ENCODE measurements around the gene UBE4A. TPM values are rescaled to one million over a fixed set of nuclear protein-coding genes. Genes with fewer than 3 reads are reported as not detected.

Gene UBE4A
- total and polyA plus RNA-seq, 5 donors from 2014 or later: 23.5 to 49.1 (median 27.2) TPM

- H3K4me1 ChIP-seq (ENCODE audit: control insufficient read depth, insufficient read depth, low read length, poor library complexity, severe bottlenecking): peaks cover 91% of the 10 kb centered on the region
- Mint-ChIP-seq H3K4me1 (peaks cover 22 to 93% (median 71%) of the 10 kb centered on the region in 4 donors), H3K27ac (peak overlapping the region; percentile 99), H3K27me3 (no peaks in the 10 kb centered on the region), H3K9me3 (no peaks in the 10 kb centered on the region), H3K4me3 (peak overlapping the region; percentile 12 to 90 (median 81)), H3K36me3 (peaks cover 57% of the 10 kb centered on the region)
- no peak overlapping the region for H3K4me3 ChIP-seq (ENCODE audit: low read depth, low read length)
- no peak for DNase-seq
- peak overlapping the region; percentile 80 for H3K27ac ChIP-seq (ENCODE audit: insufficient read depth, low read length, poor library complexity, severe bottlenecking)
- no peak for ATAC-seq (ENCODE audit: low read depth in 2 of 2)
- peaks cover 39% of the 10 kb centered on the region for H3K36me3 ChIP-seq (ENCODE audit: control insufficient read depth, insufficient read depth, low read length)
- H3K27me3 ChIP-seq (ENCODE audit: control insufficient read depth, insufficient read depth, low read length): no peaks in the 10 kb centered on the region
- H3K9me3 ChIP-seq (ENCODE audit: control insufficient read depth in 2 of 2, low read length in 2 of 2): no peaks in the 10 kb centered on the region
Measured at GRCh38 chr11:118314988-118315411, 44.4 kb upstream of the UBE4A start.

- Mint-ChIP-seq H3K27ac (peak overlapping the region; percentile 89 to 99 (median 96)), H3K4me3 (peak overlapping the region in 3 of 4 donors; percentile 26 to 36 (median 29)), H3K9me3 (no peaks in the 10 kb centered on the region), H3K36me3 (peaks cover 48% of the 10 kb centered on the region), H3K27me3 (no peaks in the 10 kb centered on the region), H3K4me1 (peaks cover 23 to 91% (median 62%) of the 10 kb centered on the region in 4 donors)
- H3K36me3 ChIP-seq (ENCODE audit: control insufficient read depth, insufficient read depth, low read length): peaks cover 18% of the 10 kb centered on the region
- H3K9me3 ChIP-seq (ENCODE audit: control insufficient read depth in 2 of 2, low read length in 2 of 2): no peaks in the 10 kb centered on the region
- peak overlapping the region; percentile 43 for H3K4me3 ChIP-seq (ENCODE audit: low read depth, low read length)
- H3K27me3 ChIP-seq (ENCODE audit: control insufficient read depth, insufficient read depth, low read length): no peaks in the 10 kb centered on the region
- peak overlapping the region; percentile 55 for H3K27ac ChIP-seq (ENCODE audit: insufficient read depth, low read length, poor library complexity, severe bottlenecking)
- H3K4me1 ChIP-seq (ENCODE audit: control insufficient read depth, insufficient read depth, low read length, poor library complexity, severe bottlenecking): peaks cover 84% of the 10 kb centered on the region
- ATAC-seq (ENCODE audit: low read depth in 2 of 2): no peak
- DNase-seq: no peak
Measured at GRCh38 chr11:118318124-118318523, 41.3 kb upstream of the UBE4A start.

- Histone ChIP-seq H3K27me3 (ENCODE audit: control insufficient read depth, insufficient read depth, low read length) (no peaks in the 10 kb centered on the region), H3K36me3 (ENCODE audit: control insufficient read depth, insufficient read depth, low read length) (peaks cover 11% of the 10 kb centered on the region), H3K9me3 (ENCODE audit: control insufficient read depth in 2 of 2, low read length in 2 of 2) (no peaks in the 10 kb centered on the region), H3K4me1 (ENCODE audit: control insufficient read depth, insufficient read depth, low read length, poor library complexity, severe bottlenecking) (peaks cover 79% of the 10 kb centered on the region), H3K4me3 (ENCODE audit: low read depth, low read length) (peak overlapping the region; percentile 32), H3K27ac (ENCODE audit: insufficient read depth, low read length, poor library complexity, severe bottlenecking) (peak overlapping the region; percentile 55)
- Mint-ChIP-seq H3K36me3 (peaks cover 50% of the 10 kb centered on the region), H3K27ac (peak overlapping the region; percentile 91 to 99 (median 96)), H3K9me3 (no peaks in the 10 kb centered on the region), H3K27me3 (no peaks in the 10 kb centered on the region), H3K4me1 (peaks cover 23 to 91% (median 63%) of the 10 kb centered on the region in 4 donors), H3K4me3 (peak overlapping the region; percentile 16 to 80 (median 69))
- DNase-seq: no peak
- no peak for ATAC-seq (ENCODE audit: low read depth in 2 of 2)
Measured at GRCh38 chr11:118318581-118319336, 40.6 kb upstream of the UBE4A start.

- DNase-seq (no peak), ATAC-seq (ENCODE audit: low read depth in 2 of 2) (no peak)
- H3K9me3 ChIP-seq (ENCODE audit: control insufficient read depth in 2 of 2, low read length in 2 of 2): no peaks in the 10 kb centered on the region
- peak overlapping the region; percentile 91 to 99 (median 96) for H3K27ac Mint-ChIP-seq
- peaks cover 47% of the 10 kb centered on the region for H3K36me3 Mint-ChIP-seq
- H3K27ac ChIP-seq (ENCODE audit: insufficient read depth, low read length, poor library complexity, severe bottlenecking): peak overlapping the region; percentile 55
- H3K27me3 ChIP-seq (ENCODE audit: control insufficient read depth, insufficient read depth, low read length): no peaks in the 10 kb centered on the region
- H3K4me1 ChIP-seq (ENCODE audit: control insufficient read depth, insufficient read depth, low read length, poor library complexity, severe bottlenecking): peaks cover 77% of the 10 kb centered on the region
- no peaks in the 10 kb centered on the region for H3K9me3 Mint-ChIP-seq
- H3K4me3 Mint-ChIP-seq: peak overlapping the region; percentile 16 to 80 (median 74)
- peak overlapping the region; percentile 32 for H3K4me3 ChIP-seq (ENCODE audit: low read depth, low read length)
- H3K36me3 ChIP-seq (ENCODE audit: control insufficient read depth, insufficient read depth, low read length): peaks cover 6% of the 10 kb centered on the region
- no peaks in the 10 kb centered on the region for H3K27me3 Mint-ChIP-seq
- H3K4me1 Mint-ChIP-seq: peaks cover 23 to 90% (median 59%) of the 10 kb centered on the region in 4 donors
Measured at GRCh38 chr11:118319337-118319707, 40.1 kb upstream of the UBE4A start.

- peaks cover 65% of the 10 kb centered on the region for H3K4me1 ChIP-seq (ENCODE audit: control insufficient read depth, insufficient read depth, low read length, poor library complexity, severe bottlenecking)
- no peak for ATAC-seq (ENCODE audit: low read depth in 2 of 2)
- H3K4me3 Mint-ChIP-seq: peak overlapping the region in 3 of 4 donors; percentile 15 to 80 (median 44)
- no peaks in the 10 kb centered on the region for H3K36me3 ChIP-seq (ENCODE audit: control insufficient read depth, insufficient read depth, low read length)
- peaks cover 48% of the 10 kb centered on the region for H3K36me3 Mint-ChIP-seq
- DNase-seq: no peak
- H3K27me3 ChIP-seq (ENCODE audit: control insufficient read depth, insufficient read depth, low read length): no peaks in the 10 kb centered on the region
- H3K27ac ChIP-seq (ENCODE audit: insufficient read depth, low read length, poor library complexity, severe bottlenecking): no peak overlapping the region
- H3K27ac Mint-ChIP-seq: peak overlapping the region; percentile 91 to 99 (median 96)
- H3K9me3 Mint-ChIP-seq: no peaks in the 10 kb centered on the region
- no peaks in the 10 kb centered on the region for H3K9me3 ChIP-seq (ENCODE audit: control insufficient read depth in 2 of 2, low read length in 2 of 2)
- H3K27me3 Mint-ChIP-seq: no peaks in the 10 kb centered on the region
- H3K4me1 Mint-ChIP-seq: peaks cover 18 to 83% (median 54%) of the 10 kb centered on the region in 4 donors
- peak overlapping the region; percentile 26 for H3K4me3 ChIP-seq (ENCODE audit: low read depth, low read length)
Measured at GRCh38 chr11:118320515-118320914, 38.9 kb upstream of the UBE4A start.

- H3K27ac Mint-ChIP-seq: peak overlapping the region; percentile 81 to 92 (median 85)
- H3K4me1 ChIP-seq (ENCODE audit: control insufficient read depth, insufficient read depth, low read length, poor library complexity, severe bottlenecking): peaks cover 55% of the 10 kb centered on the region
- no peak for ATAC-seq (ENCODE audit: low read depth in 2 of 2)
Measured at GRCh38 chr11:118321386-118322082, 37.9 kb upstream of the UBE4A start.

GRCh38 chr11:118322721-118323120, 36.7 kb upstream of the UBE4A start:
- H3K27ac ChIP-seq (ENCODE audit: insufficient read depth, low read length, poor library complexity, severe bottlenecking): no peak overlapping the region
- H3K9me3 ChIP-seq (ENCODE audit: control insufficient read depth in 2 of 2, low read length in 2 of 2): no peaks in the 10 kb centered on the region
- DNase-seq (no peak), ATAC-seq (ENCODE audit: low read depth in 2 of 2) (no peak)
- peak overlapping the region in 1 of 4 donors; percentile 77 for H3K4me3 Mint-ChIP-seq
- H3K4me1 ChIP-seq (ENCODE audit: control insufficient read depth, insufficient read depth, low read length, poor library complexity, severe bottlenecking): peaks cover 43% of the 10 kb centered on the region
- peaks cover 39% of the 10 kb centered on the region for H3K36me3 Mint-ChIP-seq
- H3K9me3 Mint-ChIP-seq: no peaks in the 10 kb centered on the region
- H3K4me3 ChIP-seq (ENCODE audit: low read depth, low read length): no peak overlapping the region
- peaks cover 17 to 70% (median 38%) of the 10 kb centered on the region in 4 donors for H3K4me1 Mint-ChIP-seq
- H3K27me3 Mint-ChIP-seq: no peaks in the 10 kb centered on the region
- peak overlapping the region in 2 of 3 donors; percentile 24 to 48 for H3K27ac Mint-ChIP-seq
- no peaks in the 10 kb centered on the region for H3K27me3 ChIP-seq (ENCODE audit: control insufficient read depth, insufficient read depth, low read length)
- H3K36me3 ChIP-seq (ENCODE audit: control insufficient read depth, insufficient read depth, low read length): no peaks in the 10 kb centered on the region

More at GRCh38 chr11:118321386-118322082, 37.9 kb upstream of the UBE4A start:
- H3K4me1 Mint-ChIP-seq: peaks cover 22 to 77% (median 47%) of the 10 kb centered on the region in 4 donors
- no peaks in the 10 kb centered on the region for H3K27me3 Mint-ChIP-seq
- Histone ChIP-seq H3K9me3 (ENCODE audit: control insufficient read depth in 2 of 2, low read length in 2 of 2) (no peaks in the 10 kb centered on the region), H3K4me3 (ENCODE audit: low read depth, low read length) (no peak overlapping the region), H3K27me3 (ENCODE audit: control insufficient read depth, insufficient read depth, low read length) (no peaks in the 10 kb centered on the region), H3K36me3 (ENCODE audit: control insufficient read depth, insufficient read depth, low read length) (no peaks in the 10 kb centered on the region), H3K27ac (ENCODE audit: insufficient read depth, low read length, poor library complexity, severe bottlenecking) (no peak overlapping the region)
- no peaks in the 10 kb centered on the region for H3K9me3 Mint-ChIP-seq
- no peak for DNase-seq
- peaks cover 43% of the 10 kb centered on the region for H3K36me3 Mint-ChIP-seq
- peak overlapping the region; percentile 23 to 80 (median 64) for H3K4me3 Mint-ChIP-seq

All from CD4-positive, CD25-positive, alpha-beta regulatory T cell (primary cell).